ENCODE results near the gene SGF29. TPM values are rescaled to one million over a fixed set of nuclear protein-coding genes. Genes with fewer than 3 reads are reported as not detected.

SGF29 gene
- polyA plus RNA-seq, 1 donor (not counting 4 experiments of a cell fraction or from before 2014, with no cell fraction given): 3.0 TPM

DNA sequence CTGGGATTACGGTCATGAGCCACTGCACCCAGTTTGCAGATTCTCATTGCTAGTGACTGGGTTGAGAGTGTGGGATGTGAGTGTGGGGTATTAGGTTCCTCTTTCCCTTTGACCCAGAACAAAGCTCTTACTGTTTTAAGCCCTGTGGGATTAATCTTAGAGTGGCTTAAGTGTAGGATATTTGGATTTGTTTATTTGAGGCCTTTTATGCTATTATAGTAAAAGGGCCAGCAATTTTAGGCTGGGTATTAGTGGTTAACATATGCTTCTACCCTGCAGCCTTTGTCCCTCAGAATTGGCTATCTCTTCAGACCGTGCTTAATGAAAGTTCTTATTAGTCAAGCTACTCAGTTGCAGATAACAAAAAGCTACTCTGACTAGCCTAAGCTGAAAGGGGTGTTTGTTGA, 3.2 kb downstream of the SGF29 start:
- H3K79me2 ChIP-seq (ENCODE audit: control insufficient read depth, insufficient read depth, low read length): peaks cover 8% of the 10 kb centered on the region

DNA sequence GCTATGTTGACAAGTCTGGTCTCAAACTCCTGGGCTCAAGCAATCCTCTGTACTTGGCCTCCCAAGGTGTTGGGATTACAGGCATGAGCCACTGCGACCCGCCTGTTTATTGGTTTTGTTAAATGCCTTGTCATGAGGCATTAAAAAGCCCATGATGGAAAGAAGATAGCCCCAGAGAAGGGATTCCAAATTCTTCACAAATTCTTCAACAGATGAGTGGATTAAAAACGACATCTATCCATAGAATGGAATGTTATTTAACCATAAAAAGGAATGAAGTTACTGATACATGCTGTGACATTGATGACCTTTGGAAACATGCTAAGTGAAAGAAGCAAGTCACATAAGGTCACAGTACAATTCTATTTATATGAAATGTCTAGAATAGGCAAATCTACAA, 4.7 kb downstream of the SGF29 start:
- no peaks in the 10 kb centered on the region for H3K27me3 ChIP-seq (ENCODE audit: control insufficient read depth, extremely low read depth, insufficient read depth, low read length)
- DNase-seq (ENCODE audit: low read depth, low spot score) (no peak), FAIRE-seq (no peak)
- no peak overlapping the region for H3K4me3 ChIP-seq (ENCODE audit: control insufficient read depth in 2 of 3, extremely low read depth in 1 of 3, insufficient read depth in 2 of 3, low read depth in 1 of 3, low read length in 3 of 3)
- H3K9me3 ChIP-seq (ENCODE audit: control insufficient read depth, low read depth, low read length): no peaks in the 10 kb centered on the region
- H3K36me3 ChIP-seq (ENCODE audit: control insufficient read depth in 2 of 2, extremely low read depth in 1 of 2, insufficient read depth in 2 of 2, low read length in 2 of 2): peaks cover 0 to 3% of the 10 kb centered on the region in 2 experiments
- dilution Hi-C loops (cut with MboI; ENCODE audit: extremely low pct_ligation_motif_present, low sequenced_read_pairs): no loop called here
- no peak overlapping the region for H3K9ac ChIP-seq (ENCODE audit: control insufficient read depth, extremely low read depth, insufficient read depth, low read length)
- H3K27ac ChIP-seq (ENCODE audit: control insufficient read depth, insufficient read depth, low read length): no peak overlapping the region
- peaks cover 12% of the 10 kb centered on the region for H3K79me2 ChIP-seq (ENCODE audit: control insufficient read depth, insufficient read depth, low read length)
- H4K20me1 ChIP-seq (ENCODE audit: control insufficient read depth, extremely low read depth, insufficient read depth, low read length): no peaks in the 10 kb centered on the region
- H3K4me2 ChIP-seq (ENCODE audit: control insufficient read depth, extremely low read depth, insufficient read depth, low read depth, low read length): no peak overlapping the region
- TF ChIP-seq EZH2 (IDR thresholded peaks at IDR 0.05; ENCODE audit: low read length): no peak
- TF ChIP-seq, protein P1, sequence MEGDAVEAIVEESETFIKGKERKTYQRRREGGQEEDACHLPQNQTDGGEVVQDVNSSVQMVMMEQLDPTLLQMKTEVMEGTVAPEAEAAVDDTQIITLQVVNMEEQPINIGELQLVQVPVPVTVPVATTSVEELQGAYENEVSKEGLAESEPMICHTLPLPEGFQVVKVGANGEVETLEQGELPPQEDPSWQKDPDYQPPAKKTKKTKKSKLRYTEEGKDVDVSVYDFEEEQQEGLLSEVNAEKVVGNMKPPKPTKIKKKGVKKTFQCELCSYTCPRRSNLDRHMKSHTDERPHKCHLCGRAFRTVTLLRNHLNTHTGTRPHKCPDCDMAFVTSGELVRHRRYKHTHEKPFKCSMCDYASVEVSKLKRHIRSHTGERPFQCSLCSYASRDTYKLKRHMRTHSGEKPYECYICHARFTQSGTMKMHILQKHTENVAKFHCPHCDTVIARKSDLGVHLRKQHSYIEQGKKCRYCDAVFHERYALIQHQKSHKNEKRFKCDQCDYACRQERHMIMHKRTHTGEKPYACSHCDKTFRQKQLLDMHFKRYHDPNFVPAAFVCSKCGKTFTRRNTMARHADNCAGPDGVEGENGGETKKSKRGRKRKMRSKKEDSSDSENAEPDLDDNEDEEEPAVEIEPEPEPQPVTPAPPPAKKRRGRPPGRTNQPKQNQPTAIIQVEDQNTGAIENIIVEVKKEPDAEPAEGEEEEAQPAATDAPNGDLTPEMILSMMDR (optimal IDR thresholded peaks at IDR 0.05 in 1 of 3, IDR thresholded peaks at IDR 0.05 in 1 of 3, conservative IDR thresholded peaks at IDR 0.05 in 1 of 3; ENCODE audit: extremely low read depth in 1 of 3, insufficient read depth in 2 of 3, low read length in 3 of 3): no peak
- no peak overlapping the region for H2AFZ ChIP-seq (ENCODE audit: control insufficient read depth, low read length)
- no peaks in the 10 kb centered on the region for H3K4me1 ChIP-seq (ENCODE audit: control insufficient read depth, extremely low read depth, insufficient read depth, low read length)
- no peaks in the 10 kb centered on the region for H3K9me1 ChIP-seq (ENCODE audit: control insufficient read depth, extremely low read depth, insufficient read depth, low read length)

More for the DNA sequence above, 3.2 kb downstream of the SGF29 start:
- TF ChIP-seq EZH2 (IDR thresholded peaks at IDR 0.05; ENCODE audit: low read length): no peak
- TF ChIP-seq, protein P1 (optimal IDR thresholded peaks at IDR 0.05 in 1 of 3, IDR thresholded peaks at IDR 0.05 in 1 of 3, conservative IDR thresholded peaks at IDR 0.05 in 1 of 3; ENCODE audit: extremely low read depth in 1 of 3, insufficient read depth in 2 of 3, low read length in 3 of 3): no peak
- dilution Hi-C loops (cut with MboI; ENCODE audit: extremely low pct_ligation_motif_present, low sequenced_read_pairs): no loop called here
- FAIRE-seq (no peak), DNase-seq (ENCODE audit: low read depth, low spot score) (no peak)
- Histone ChIP-seq H2AFZ (ENCODE audit: control insufficient read depth, low read length) (no peak overlapping the region), H4K20me1 (ENCODE audit: control insufficient read depth, extremely low read depth, insufficient read depth, low read length) (no peaks in the 10 kb centered on the region), H3K9ac (ENCODE audit: control insufficient read depth, extremely low read depth, insufficient read depth, low read length) (no peak overlapping the region), H3K4me3 (ENCODE audit: control insufficient read depth in 2 of 3, extremely low read depth in 1 of 3, insufficient read depth in 2 of 3, low read depth in 1 of 3, low read length in 3 of 3) (no peak overlapping the region), H3K4me1 (ENCODE audit: control insufficient read depth, extremely low read depth, insufficient read depth, low read length) (no peaks in the 10 kb centered on the region), H3K9me3 (ENCODE audit: control insufficient read depth, low read depth, low read length) (no peaks in the 10 kb centered on the region), H3K27me3 (ENCODE audit: control insufficient read depth, extremely low read depth, insufficient read depth, low read length) (no peaks in the 10 kb centered on the region), H3K9me1 (ENCODE audit: control insufficient read depth, extremely low read depth, insufficient read depth, low read length) (no peaks in the 10 kb centered on the region), H3K27ac (ENCODE audit: control insufficient read depth, insufficient read depth, low read length) (no peak overlapping the region), H3K4me2 (ENCODE audit: control insufficient read depth, extremely low read depth, insufficient read depth, low read depth, low read length) (no peak overlapping the region), H3K36me3 (ENCODE audit: control insufficient read depth in 2 of 2, extremely low read depth in 1 of 2, insufficient read depth in 2 of 2, low read length in 2 of 2) (peaks cover 0 to under 1% of the 10 kb centered on the region in 2 experiments)
